ENCODE measurements around the gene DEFB113.
"Not testable (repeated sequence)": the region's sequence is repeated elsewhere in the genome, so short reads cannot be mapped to it uniquely, and the experiment has no call there.

Gene DEFB113, protein sequence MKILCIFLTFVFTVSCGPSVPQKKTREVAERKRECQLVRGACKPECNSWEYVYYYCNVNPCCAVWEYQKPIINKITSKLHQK

GRCh38 chr6:49969605-49970004 is at the start of gene DEFB113:
TSS of gene DEFB113 (minus strand) at chr6:49969625. CDS start at chr6:49969625, 0 bp downstream.
- no peak for DNase-seq (ENCODE audit: low spot score)

DNA sequence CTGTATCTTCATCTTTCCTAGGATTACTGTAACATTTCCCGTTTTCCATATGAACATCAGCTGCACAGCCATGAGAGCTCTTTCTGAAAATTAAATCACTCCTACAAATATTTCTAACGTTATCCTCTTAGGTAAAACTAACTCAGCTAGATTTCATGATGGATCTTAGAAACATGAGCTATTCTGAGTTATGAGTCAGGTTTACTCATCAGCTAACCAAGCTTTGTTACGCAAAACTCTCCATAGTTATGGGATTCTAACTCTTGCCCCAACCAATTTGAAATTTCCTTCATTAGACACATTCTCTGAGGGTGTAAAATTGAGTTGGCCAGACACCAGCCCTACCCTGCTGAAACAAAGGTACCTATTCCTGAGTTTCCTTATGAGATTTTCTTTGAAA is 38.4 kb upstream of the DEFB113 start:
- no peak for DNase-seq (ENCODE audit: low spot score)

DNA sequence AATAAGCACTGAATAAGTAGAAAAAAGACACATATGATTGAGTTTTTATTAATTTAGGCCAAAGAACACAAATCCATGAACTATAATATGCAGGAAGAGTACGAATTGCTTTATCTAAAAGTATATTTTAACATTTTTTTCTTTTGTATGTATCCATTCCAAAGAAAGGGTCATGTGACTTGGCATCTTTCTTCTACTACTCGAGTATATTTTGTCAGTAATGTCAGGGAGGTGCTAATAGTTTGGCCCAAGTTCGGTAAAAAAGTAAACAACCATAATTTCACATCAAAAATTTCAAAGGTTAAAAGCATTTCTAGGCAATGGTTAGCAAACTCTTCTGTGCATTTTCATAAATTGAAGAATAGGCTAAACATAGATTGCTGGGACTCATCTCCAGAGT is 33.7 kb upstream of the DEFB113 start:
- no peak for DNase-seq (ENCODE audit: low spot score)

DNA sequence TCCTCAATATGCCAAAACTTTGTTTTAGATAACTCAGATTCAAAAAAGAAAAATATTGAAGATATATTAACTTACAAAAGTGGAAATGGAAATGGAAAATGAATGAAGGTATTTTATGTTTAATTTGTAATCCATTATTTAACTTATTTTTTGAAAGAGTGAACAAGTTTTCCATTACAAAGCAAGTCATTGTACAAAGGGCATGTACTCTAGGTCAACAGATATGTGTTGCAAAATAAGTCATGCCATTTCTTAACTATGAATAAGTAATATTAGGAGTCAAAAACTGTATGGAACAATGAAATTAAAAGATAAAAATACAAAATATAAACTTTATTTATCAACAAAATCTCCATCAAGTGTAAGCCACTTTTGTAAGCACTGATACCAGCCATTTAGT is 25.9 kb upstream of the DEFB113 start:
- DNase-seq (ENCODE audit: low spot score), result no peak

- DNase-seq (ENCODE audit: low spot score), result no peak
Observed at GRCh38 chr6:49988900-49989299, 19.5 kb upstream of the DEFB113 start.

- no peak for DNase-seq (ENCODE audit: low spot score)
Observed at GRCh38 chr6:49987749-49988148, 18.3 kb upstream of the DEFB113 start.

DNA sequence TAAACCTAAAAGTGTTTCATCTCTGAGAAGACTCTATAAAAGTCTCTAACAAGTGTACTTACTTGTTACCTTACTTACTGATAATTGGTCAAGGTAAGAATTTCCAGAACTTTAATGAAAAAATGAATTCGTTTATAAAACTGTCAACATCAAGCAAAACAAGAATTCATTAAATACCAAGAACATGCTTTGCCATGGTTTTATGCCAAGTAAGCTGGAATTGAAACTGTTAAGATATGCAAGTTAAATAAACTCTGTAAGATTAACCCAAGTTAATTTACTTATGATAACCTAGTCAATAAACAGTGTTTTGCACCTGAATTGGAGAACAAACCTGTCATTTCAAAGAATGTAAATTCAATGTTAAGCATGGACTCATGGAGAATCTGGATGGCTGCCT is 17.1 kb upstream of the DEFB113 start:
- DNase-seq (ENCODE audit: low spot score), result no peak

DNA sequence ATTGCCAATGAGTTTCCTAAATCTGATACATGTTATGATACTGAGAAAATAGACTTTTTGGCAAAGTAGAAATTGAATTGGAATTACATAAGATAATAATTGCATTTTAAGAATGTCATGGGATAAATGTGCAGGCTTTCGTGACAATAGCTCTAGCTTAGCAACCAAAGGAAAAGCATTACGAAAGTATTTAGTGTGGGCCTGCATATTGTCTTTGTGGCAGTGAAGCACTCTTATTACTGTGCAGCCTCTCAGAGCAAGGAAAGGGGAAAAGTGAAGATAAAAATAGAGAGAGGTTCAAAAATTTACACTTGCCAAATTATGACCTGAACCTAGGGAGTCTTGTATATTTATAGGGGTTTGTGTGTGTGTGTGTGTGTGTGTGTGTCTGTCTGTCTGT is 12.6 kb upstream of the DEFB113 start:
- no peak for DNase-seq (ENCODE audit: low spot score)

GRCh38 chr6:49980898-49981297 is 11.5 kb upstream of the DEFB113 start:
- no peak for DNase-seq (ENCODE audit: low spot score)

- DNase-seq (ENCODE audit: low spot score), result no peak
Observed at GRCh38 chr6:49979584-49979983, 10.2 kb upstream of the DEFB113 start.

- DNase-seq (ENCODE audit: low spot score), result no peak
Observed at GRCh38 chr6:49978332-49979226, 9.2 kb upstream of the DEFB113 start.

GRCh38 chr6:49966823-49967222 is 2.6 kb downstream of the DEFB113 start:
- no peak for DNase-seq (ENCODE audit: low spot score)

- no peak for DNase-seq (ENCODE audit: low spot score)
Observed at GRCh38 chr6:49966334-49966733, 3.1 kb downstream of the DEFB113 start.

- no peak for DNase-seq (ENCODE audit: low spot score)
Observed at GRCh38 chr6:49964064-49964463, 5.4 kb downstream of the DEFB113 start, which contains the start of gene DEFB114. TSS of gene DEFB114 (minus strand) at chr6:49964164. CDS start at chr6:49964105, 59 bp downstream.

- DNase-seq (ENCODE audit: low spot score), result no peak
Observed at GRCh38 chr6:49958180-49958579, 11.2 kb downstream of the DEFB113 start.

- no peak for DNase-seq (ENCODE audit: low spot score)
Observed at GRCh38 chr6:49955847-49956246, 13.6 kb downstream of the DEFB113 start.

DNA sequence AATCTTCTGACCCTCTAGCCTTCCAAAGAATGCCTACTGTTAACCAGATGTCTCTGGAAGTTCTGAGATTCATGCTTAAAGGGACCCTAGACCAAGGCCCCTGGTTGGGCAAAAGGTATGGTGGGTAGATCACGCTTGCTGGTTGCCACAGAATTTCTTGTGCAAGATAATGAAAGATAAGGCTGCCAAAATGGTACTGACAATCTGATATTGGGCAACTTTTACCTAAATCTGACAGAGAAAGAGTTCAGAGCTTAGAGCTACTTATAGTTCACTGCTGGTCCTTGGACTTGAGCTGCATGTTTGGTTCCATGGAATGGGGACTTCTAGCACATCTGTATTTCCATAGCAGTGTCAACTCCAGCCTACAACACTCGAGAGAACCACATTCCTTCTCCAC is 17.5 kb downstream of the DEFB113 start:
- no peak for DNase-seq (ENCODE audit: low spot score)

GRCh38 chr6:49950415-49950751 is 19.0 kb downstream of the DEFB113 start:
- no peak for DNase-seq (ENCODE audit: low spot score)

DNA sequence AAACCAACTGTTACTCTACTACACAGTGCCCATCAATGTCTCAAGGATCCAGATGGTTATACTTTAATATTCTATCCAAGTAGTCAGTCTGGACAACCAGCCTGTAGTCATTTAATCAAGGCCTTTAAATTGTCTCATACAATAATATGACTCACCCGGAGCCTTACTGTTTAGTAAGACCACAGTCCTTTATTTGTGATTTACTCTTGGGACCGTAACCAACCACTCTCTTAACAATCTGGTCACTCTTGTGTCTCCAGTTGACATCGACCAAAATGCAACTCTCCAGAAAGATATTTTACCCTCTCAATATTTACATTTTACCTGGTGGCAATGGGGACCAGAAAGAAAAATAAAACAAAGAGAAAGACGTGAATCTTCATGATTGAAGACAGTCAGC is 20.4 kb downstream of the DEFB113 start:
- no peak for DNase-seq (ENCODE audit: low spot score)

- no peak for DNase-seq (ENCODE audit: low spot score)
Observed at GRCh38 chr6:49946835-49947234, 22.6 kb downstream of the DEFB113 start.

DNA sequence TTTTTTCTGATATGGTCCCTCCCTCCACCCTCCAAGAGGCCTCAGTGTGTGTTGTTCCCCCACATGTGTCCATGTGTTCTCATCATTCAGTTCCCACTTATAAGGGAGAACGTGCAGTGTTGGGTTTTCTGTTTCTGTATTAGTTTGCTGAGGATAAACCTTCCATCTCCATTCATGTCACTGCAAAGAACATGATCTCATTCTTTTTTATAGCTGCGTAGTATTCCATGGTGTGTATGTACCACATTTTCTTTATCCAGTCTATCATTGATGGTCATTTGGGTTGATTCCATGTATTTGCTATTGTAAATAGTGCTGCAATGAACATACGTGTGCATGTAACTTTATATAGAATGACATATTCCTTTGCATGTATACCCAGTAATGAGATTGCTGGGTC is 25.4 kb downstream of the DEFB113 start:
- DNase-seq (ENCODE audit: low spot score), result not testable (repeated sequence)

- no peak for DNase-seq (ENCODE audit: low spot score)
Observed at GRCh38 chr6:49939993-49940498, 29.4 kb downstream of the DEFB113 start.

GRCh38 chr6:49937811-49938210 is 31.6 kb downstream of the DEFB113 start:
- DNase-seq (ENCODE audit: low spot score), result no peak

DNA sequence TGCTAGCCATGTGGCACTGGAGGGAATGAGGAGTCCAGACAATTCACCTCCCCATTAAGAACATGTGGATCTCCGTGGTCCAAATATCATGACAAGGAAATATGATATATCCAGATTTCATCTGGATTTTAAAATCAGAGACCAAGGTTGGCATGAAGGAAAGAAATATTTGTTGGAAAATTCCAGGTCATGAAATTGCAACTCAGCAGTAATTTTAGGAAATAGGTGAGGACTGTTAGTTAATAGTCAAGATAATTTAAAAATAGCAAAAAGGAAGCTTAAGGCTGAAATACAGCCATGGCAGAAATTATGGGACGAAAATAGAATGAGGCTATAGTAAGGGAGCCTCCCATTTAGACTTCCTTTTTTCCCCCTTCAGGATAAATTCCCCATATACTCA is 32.4 kb downstream of the DEFB113 start:
- DNase-seq (ENCODE audit: low spot score), result no peak

All from pons (tissue), 1 donor.